Measurements from ENCODE around the gene TMEM50A.
"Not testable (repeated sequence)": the region's sequence is repeated elsewhere in the genome, so short reads cannot be mapped to it uniquely, and the experiment has no call there.

Gene TMEM50A

DNA sequence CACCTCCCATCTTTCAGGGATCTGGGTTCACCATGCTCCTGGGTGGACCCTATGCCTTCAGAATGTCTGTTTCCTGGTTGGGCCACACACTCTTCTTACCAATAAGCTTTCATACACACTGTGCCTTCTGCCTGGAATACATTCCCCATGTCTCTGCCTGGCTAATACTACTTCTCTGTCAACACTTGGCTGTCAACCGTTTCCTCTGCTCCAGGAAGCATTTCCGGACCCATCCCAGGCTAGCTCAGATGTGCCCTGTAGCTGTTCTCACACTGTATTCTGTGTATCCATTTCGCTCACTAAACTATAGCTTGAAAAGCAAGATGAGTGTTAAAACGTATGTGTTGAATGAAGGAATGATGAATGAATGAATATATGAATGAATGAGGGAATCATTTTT lies 49.0 kb downstream of the TMEM50A start:
- not testable (repeated sequence) for DNase-seq (ENCODE audit: low read depth)

GRCh38 chr1:25388691-25389090 lies 50.6 kb downstream of the TMEM50A start:
- not testable (repeated sequence) for DNase-seq (ENCODE audit: low read depth)

DNA sequence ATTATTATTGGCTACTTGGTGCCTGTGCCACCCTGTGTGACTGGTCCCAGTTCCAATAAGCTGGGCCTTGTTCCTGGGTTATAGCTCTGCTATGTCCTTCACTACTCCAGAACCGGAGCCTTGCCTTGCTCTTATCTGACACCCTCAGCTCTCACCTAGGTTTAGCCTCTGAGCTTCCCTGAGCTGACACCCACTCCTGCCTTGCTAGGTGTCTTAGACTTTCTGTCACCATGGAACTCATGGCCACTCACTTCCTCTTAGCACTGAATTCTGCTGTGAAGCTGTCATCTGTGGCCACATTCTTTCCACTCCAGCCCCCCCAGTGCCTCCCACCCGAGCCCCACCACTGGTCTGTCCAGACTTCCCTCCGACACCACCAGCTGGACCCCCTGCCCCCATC lies 51.6 kb downstream of the TMEM50A start:
- DNase-seq (ENCODE audit: low read depth): not testable (repeated sequence)

- DNase-seq (ENCODE audit: low read depth): no peak
Observed at GRCh38 chr1:25392841-25393240, 54.7 kb downstream of the TMEM50A start.

- not testable (repeated sequence) for DNase-seq (ENCODE audit: low read depth)
Observed at GRCh38 chr1:25397549-25397948, 59.4 kb downstream of the TMEM50A start.

- not testable (repeated sequence) for DNase-seq (ENCODE audit: low read depth)
Observed at GRCh38 chr1:25398079-25398478, 59.9 kb downstream of the TMEM50A start.

- not testable (repeated sequence) for DNase-seq (ENCODE audit: low read depth)
Observed at GRCh38 chr1:25402947-25403803, 65.0 kb downstream of the TMEM50A start.

GRCh38 chr1:25405731-25406305 lies 67.7 kb downstream of the TMEM50A start:
- DNase-seq (ENCODE audit: low read depth): not testable (repeated sequence)

GRCh38 chr1:25409641-25410427 lies 71.7 kb downstream of the TMEM50A start:
- not testable (repeated sequence) for DNase-seq (ENCODE audit: low read depth)
